Activated CD8-positive, alpha-beta memory T cell treated with anti-CD3 and anti-CD28 coated beads, Interleukin-2, amount 50 U/mL, for 24 hours (primary cell): ENCODE data around the gene DNER.

ENCODE experiments used
- DNase-seq: peaks from one replicate; pipeline ENCODE4 v3.0.0-alpha.2; 2020; ENCODE audit errors: extremely low read depth

DNER gene

GRCh38 chr2:229492034-229492433 lies 222.3 kb downstream of the DNER start:
- DNase-seq: no peak

DNA sequence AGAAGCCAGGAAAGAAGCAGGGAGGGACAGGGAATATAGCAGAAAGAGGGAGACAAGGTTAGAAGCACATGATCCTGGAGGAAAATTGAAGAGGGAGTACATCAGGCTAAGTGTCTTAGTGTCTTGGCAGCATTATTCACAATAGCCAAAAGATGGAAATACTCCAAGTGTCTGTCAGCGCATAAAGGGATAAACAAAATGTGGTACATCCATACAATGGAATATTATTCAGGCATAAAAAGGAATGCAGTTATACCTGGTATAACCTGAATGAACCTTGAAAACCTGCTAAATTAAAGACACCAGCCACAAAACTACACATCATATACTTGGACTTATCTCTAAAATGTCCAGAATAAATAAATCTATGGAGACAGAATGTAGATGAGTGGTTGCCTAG lies 224.2 kb downstream of the DNER start:
- no peak for DNase-seq

DNA sequence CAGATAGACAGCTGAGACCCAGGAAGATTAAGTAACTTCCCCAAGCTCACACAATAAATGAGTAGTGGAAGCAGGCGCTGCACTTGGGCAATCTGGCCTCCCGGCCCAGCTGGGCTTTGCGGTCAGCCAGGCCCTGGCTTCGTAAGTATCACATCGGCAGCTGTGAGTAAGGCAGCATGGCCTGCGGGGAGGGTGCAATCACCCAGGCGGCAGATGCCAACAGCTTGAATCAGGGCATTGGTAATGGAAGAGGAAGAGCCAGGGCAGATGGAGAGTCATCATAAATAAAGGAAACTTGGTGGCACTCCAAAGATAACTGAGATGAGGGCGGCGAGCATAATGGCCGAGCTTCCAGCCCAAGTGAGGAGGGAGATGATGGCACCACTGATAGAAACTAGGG lies 225.3 kb downstream of the DNER start:
- DNase-seq: no peak

DNA sequence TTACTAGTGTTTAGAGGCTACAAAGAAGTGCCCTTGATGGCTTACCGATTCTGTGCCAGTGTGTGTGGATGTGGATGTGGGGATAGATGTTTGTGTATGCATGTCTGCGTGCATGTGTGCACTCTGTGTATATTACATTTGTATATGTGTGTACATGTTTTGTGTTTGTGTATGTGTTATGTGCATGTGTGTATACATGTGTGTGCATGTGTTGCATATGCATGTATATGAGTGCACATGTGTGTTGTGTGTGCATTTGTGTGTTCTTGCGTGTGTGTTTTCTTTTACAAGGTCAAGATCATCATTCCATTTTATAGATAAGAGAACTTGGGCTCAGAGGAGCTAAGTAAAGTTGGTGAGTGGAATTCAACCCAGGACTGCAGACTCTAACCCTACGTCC lies 226.1 kb downstream of the DNER start:
- no peak for DNase-seq

DNA sequence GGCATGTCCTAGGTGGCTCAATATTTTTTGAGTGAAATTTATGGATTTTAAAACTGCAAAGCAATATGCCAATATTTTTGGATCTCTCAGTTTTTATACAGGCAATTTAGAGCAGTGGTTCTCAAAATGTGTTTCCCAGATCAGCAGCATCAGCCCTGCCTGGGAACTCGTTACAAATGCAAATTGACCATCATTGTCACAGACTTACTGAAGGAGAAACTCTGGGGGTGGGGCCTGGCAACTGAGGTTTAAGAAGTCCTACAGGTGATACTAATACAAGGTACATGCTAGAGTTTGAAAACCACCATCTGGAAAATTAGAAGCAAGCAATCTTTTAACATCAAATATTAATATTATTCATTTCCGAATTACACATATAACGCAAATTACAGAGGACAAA lies 227.7 kb downstream of the DNER start:
- DNase-seq: no peak

GRCh38 chr2:229485857-229486256 lies 228.5 kb downstream of the DNER start:
- no peak for DNase-seq

- no peak for DNase-seq
Observed at GRCh38 chr2:229477269-229477755, 237.0 kb downstream of the DNER start.

DNA sequence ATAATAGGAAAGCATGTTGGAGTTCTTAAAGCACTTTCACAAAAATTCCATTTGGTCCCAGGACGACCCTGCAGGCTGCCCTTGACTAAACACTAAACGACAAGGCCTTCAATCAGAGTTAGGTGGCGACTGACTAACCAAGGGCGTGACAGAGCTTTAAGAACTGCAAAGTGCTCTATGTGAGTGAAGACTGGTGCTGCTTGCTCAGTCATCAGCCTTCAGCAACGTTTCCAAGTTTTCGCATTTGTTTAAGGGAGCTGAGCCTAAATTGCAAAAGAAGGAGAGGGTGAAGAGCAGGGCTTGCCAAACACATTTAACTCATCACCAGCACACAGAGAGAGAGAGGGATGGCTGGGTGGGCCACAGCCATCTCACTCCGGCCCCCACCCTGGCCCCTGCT lies 238.6 kb downstream of the DNER start:
- no peak for DNase-seq

- DNase-seq: no peak
Observed at GRCh38 chr2:229474125-229474524, 240.2 kb downstream of the DNER start.

DNA sequence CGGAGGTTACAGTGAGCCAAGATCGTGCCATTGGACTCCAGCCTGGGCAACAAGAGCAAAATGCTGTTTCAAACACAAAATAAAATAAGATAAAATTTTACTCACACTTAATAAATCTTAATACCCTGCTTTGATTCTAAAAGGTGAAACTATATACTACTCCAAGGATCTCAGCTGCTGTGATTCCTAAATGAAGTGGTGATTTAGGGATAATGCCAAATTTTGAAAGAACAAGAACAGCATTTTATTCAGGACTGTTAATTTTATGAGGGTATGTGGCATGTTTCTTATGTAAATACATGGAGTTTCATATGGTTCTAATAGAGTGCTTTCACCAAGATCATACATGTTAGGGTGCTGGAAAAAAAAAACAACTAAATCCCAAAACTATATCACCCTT lies 243.6 kb downstream of the DNER start:
- DNase-seq: no peak

- no peak for DNase-seq
Observed at GRCh38 chr2:229467783-229468182, 246.6 kb downstream of the DNER start.

DNA sequence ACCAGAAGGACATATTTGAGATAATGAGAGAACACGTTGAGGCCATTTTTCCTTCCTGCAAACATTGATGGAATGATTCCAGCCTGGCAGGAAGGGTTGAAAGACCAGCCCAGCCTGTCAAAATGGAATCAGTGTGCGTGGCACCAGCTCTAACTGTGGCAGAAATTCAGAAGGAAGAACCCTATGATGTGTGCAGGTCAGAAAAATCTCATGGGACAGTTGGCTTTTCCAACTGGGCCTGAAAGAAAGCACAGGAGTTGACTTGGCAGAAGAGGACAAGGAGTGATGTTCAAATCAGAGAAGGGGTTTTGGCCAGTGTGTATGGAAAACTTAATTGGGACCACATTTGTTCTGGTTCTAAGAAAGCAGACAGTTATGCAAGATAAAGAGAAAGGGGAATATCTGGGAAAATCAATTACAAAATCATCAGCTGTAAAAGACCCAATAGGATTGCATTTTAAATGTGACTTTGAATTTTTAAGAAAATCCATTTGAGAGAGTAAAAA lies 250.5 kb downstream of the DNER start:
- DNase-seq: no peak

- DNase-seq: no peak
Observed at GRCh38 chr2:229462112-229462511, 252.2 kb downstream of the DNER start.

DNA sequence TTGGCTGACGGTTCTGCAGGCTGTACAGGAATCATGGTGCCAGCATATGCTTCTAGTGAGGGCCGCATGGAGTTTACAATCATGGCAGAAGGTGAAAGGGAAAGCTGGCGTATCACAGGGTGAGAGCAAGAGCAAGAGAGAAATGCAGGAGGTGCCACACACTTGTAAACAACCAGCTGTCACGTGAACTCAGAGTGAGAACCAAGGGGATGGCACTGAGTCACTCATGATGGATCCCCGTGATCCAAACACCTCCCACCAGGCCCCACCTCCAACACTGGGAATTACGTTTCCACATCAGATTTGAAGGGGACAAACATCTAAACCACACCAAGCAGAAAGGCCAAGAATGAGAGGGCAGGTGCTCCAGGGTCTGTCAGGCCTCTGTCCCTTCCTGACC lies 258.3 kb downstream of the DNER start:
- DNase-seq: no peak

- no peak for DNase-seq
Observed at GRCh38 chr2:229454934-229455631, 259.3 kb downstream of the DNER start.

- no peak for DNase-seq
Observed at GRCh38 chr2:229453230-229453629, 261.1 kb downstream of the DNER start.

DNA sequence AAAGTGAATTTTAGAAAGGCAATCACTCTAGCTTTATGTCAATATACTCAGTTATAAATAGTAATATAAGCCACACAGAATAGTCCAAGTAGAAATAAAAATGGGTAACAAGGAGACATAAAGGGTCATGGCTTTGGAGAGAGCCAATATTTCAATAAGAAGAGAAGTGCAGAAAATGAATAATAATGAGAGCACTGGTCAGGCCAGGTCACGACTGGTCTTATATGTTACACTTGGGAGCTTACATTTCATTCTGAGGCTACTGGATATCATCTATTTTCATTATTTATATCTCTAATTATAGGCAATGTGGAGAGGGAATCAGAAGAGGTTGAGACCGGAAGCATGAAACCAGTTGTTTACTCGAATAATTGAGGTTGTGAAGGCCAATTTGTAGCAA lies 262.5 kb downstream of the DNER start:
- DNase-seq: no peak

- no peak for DNase-seq
Observed at GRCh38 chr2:229447227-229447626, 267.1 kb downstream of the DNER start.

- DNase-seq: no peak
Observed at GRCh38 chr2:229446350-229446749, 268.0 kb downstream of the DNER start.

DNA sequence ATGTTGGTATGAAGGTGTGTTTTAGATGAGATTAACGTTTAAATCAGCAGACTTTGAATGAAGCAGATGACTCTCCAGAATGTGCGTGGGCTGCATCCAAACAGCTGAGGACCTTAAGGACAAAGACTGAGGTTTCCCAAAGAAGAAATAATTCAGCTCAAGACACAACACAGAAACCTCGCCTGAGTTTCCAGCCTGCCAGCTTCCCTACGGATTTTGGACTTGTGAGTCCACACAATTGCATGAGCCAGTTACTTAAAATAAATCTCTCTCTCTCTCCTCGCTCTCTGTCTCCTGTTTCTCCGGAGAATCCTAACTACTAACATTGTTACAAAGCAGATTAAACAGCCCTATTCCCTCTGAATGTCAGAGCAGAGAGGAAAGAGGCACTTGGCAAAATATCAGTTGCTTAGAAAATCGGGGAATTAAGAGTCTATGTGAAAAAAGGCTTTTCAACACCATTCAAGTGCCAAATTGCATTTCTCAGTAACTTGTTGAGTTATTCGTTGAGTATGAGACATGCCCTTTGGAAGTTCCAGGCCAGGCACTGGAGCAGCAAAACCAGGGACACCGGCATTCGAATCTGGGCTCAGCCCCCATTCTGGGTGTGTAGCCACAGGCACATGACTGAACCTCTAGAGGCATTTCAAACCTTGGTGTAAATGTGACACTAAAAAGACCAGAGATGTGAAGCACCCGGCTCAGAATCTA lies 268.7 kb downstream of the DNER start:
- no peak for DNase-seq

- no peak for DNase-seq
Observed at GRCh38 chr2:229445019-229445418, 269.3 kb downstream of the DNER start.

- DNase-seq: no peak
Observed at GRCh38 chr2:229443546-229444268, 270.6 kb downstream of the DNER start.

DNA sequence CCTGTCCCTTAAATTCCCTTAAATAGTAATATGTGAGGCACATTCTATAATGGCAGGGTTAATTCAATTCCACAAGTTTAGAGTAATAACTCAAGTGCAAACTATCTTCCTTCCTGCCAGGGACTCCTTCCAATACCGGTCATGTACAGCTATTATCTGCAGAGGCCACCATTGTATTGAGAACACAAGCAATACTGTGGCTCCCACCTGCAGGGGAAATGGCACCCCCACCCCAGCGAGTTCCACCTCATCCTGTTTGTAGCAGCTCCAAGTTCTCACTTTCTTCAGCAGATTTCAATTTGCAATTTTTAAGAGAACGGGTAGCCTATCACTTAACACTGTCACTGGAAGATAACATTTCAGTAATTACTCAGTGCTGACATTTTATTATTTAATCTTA lies 271.2 kb downstream of the DNER start:
- DNase-seq: no peak
